SU-DHL-6 (cell line): ENCODE measurements around the gene SLC7A6OS.

Source experiments
- CTCF ChIP-seq: fragments of 200-600 bp; sonication (generic); IDR thresholded peaks from one replicate; pipeline ENCODE4 v1.5.1; 2017; ENCODE audit warnings: antibody characterized with exemption, mild to moderate bottlenecking, low read length, moderate library complexity; ENCODE audit not compliant: insufficient read depth, poor library complexity, severe bottlenecking
- EZH2phosphoT487 ChIP-seq: fragments of 200-600 bp; sonication (generic), shearing (Covaris generic); conservative IDR thresholded peaks from 2 replicates; pipeline ENCODE4 v1.6.1; 2018; ENCODE audit warnings: mild to moderate bottlenecking, antibody characterized with exemption, low read length, moderate library complexity, mixed read lengths

- TF ChIP-seq CTCF (no peak), EZH2phosphoT487 (no peak)
These were observed 42.6 kb upstream of the SLC7A6OS start for GRCh38 chr16:68353366-68353765.
